ENCODE data around the gene MAN2B2.
A peak's percentile ranks its signal among the peaks of the same experiment; 100 is the strongest.
"Not testable (repeated sequence)": the region's sequence is repeated elsewhere in the genome, so short reads cannot be mapped to it uniquely, and the experiment has no call there.

The MAN2B2 gene

GRCh38 chr4:6647582-6648230 is 72.7 kb downstream of the MAN2B2 start:
- POLR2A ChIA-PET, result no interaction called here
- H3K4me3 ChIP-seq (ENCODE audit: low read depth, low read length), result no peak overlapping the region
- TF ChIP-seq CTCF (IDR thresholded peaks at IDR 0.05; ENCODE audit: insufficient read depth, low read length, missing control alignments), result no peak
- no peak for DNase-seq (ENCODE audit: low read depth, low spot score)
- CTCF ChIA-PET, result no interaction called here

DNA sequence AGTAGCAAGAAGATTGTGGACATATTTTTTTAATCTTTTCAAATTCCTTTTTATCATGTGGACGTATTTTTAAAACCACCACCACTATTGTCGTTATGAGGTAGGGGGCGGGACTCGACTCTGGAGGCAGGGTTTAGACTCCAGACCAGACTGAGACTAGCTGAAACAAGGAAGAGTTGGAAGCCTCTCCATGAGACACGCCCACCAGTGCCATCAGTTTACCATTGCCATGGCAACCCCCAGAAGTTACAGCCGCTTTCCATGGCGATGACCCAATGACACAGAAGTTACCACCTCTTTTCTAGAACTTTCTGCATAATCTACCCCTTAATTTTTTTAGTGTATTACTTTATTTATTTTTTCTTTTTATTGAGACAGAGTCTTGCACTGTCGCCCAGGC is 74.2 kb downstream of the MAN2B2 start:
- H3K4me3 ChIP-seq (ENCODE audit: low read depth, low read length), result no peak overlapping the region
- DNase-seq (ENCODE audit: low read depth, low spot score), result no peak
- ChIA-PET CTCF (interaction anchor here (1.0 kb wide), 1 partner anchor 9 kb away, joined by 3 read pairs; no protein-coding TSS in a partner anchor), POLR2A (no interaction called here)
- TF ChIP-seq CTCF (IDR thresholded peaks at IDR 0.05; ENCODE audit: insufficient read depth, low read length, missing control alignments), result no peak

DNA sequence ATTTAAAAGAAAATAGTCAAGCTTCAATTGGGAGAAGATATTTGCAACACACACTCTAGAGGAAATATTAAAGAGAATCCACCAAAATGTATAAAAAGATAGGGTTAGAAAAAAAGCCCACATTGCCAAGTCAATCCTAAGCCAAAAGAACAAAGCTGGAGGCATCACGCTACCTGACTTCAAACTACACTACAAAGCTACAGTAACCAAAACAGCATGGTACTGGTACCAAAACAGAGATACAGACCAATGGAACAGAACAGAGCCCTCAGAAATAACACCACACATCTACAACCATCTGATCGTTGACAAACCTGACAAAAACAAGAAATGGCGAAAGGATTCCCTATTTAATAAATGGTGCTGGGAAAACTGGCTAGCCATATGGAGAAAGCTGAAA is 79.2 kb downstream of the MAN2B2 start:
- DNase-seq (ENCODE audit: low read depth, low spot score); H3K4me3 ChIP-seq (ENCODE audit: low read depth, low read length); POLR2A ChIA-PET: not testable (repeated sequence)
- CTCF ChIA-PET, result interaction anchor here (1.1 kb wide), 1 partner anchor 10 kb away, joined by 3 read pairs; no protein-coding TSS in a partner anchor

GRCh38 chr4:6655291-6655690 is 80.3 kb downstream of the MAN2B2 start:
- DNase-seq (ENCODE audit: low read depth, low spot score); CTCF ChIA-PET; H3K4me3 ChIP-seq (ENCODE audit: low read depth, low read length): not testable (repeated sequence)
- POLR2A ChIA-PET, result interaction anchor here (1.0 kb wide), 1 partner anchor 15 kb away, joined by 3 read pairs; the partner anchor contains the start of gene MRFAP1

- CTCF ChIA-PET, result no interaction called here
- POLR2A ChIA-PET, result interaction anchor here (1.0 kb wide), 1 partner anchor 16 kb away, joined by 3 read pairs; the partner anchor contains the start of gene MRFAP1
- H3K4me3 ChIP-seq (ENCODE audit: low read depth, low read length), result no peak overlapping the region
- DNase-seq (ENCODE audit: low read depth, low spot score), result no peak
- no peak for TF ChIP-seq CTCF (IDR thresholded peaks at IDR 0.05; ENCODE audit: insufficient read depth, low read length, missing control alignments)
These were observed 80.9 kb downstream of the MAN2B2 start for GRCh38 chr4:6655924-6656323.

GRCh38 chr4:6657242-6658208 is 82.5 kb downstream of the MAN2B2 start:
- TF ChIP-seq CTCF (IDR thresholded peaks at IDR 0.05; ENCODE audit: insufficient read depth, low read length, missing control alignments), result no peak
- POLR2A ChIA-PET, result interaction anchor here (1.8 kb wide), 1 partner anchor 16 kb away, joined by 8 read pairs; a partner anchor contains a TSS
- DNase-seq (ENCODE audit: low read depth, low spot score), result no peak
- CTCF ChIA-PET, result interaction anchor here (0.9 to 1.7 kb wide), 5 partner anchors 8 to 53 kb away, joined by 3 to 6 read pairs (median 3); partner anchors contain the start of gene MRFAP1L1
- no peak overlapping the region for H3K4me3 ChIP-seq (ENCODE audit: low read depth, low read length)

- TF ChIP-seq CTCF (IDR thresholded peaks at IDR 0.05; ENCODE audit: insufficient read depth, low read length, missing control alignments), result no peak
- H3K4me3 ChIP-seq (ENCODE audit: low read depth, low read length), result peak overlapping the region; percentile 43; the same call in 1 of the 2 replicates
- ChIA-PET POLR2A (interaction anchor here (1.4 to 1.8 kb wide), 2 partner anchors 15 to 18 kb away, joined by 4 to 8 read pairs; partner anchors contain the start of gene MRFAP1), CTCF (interaction anchor here (0.9 to 1.7 kb wide), 5 partner anchors 9 to 16 kb away, joined by 3 to 6 read pairs (median 3); no protein-coding TSS in a partner anchor)
- DNase-seq (ENCODE audit: low read depth, low spot score), result no peak
These were observed 83.2 kb downstream of the MAN2B2 start for GRCh38 chr4:6658209-6658595.

All from AG04449 (cell line).